NCI-H1105 (cell line): ENCODE results near the gene DECR2.
"Not testable (repeated sequence)": the region's sequence is repeated elsewhere in the genome, so short reads cannot be mapped to it uniquely, and the experiment has no call there.

ENCODE experiments used
- DNase-seq: peaks from one replicate; lab custom pipeline; 2025; lab: John Stamatoyannopoulos, UW

DECR2 gene, protein sequence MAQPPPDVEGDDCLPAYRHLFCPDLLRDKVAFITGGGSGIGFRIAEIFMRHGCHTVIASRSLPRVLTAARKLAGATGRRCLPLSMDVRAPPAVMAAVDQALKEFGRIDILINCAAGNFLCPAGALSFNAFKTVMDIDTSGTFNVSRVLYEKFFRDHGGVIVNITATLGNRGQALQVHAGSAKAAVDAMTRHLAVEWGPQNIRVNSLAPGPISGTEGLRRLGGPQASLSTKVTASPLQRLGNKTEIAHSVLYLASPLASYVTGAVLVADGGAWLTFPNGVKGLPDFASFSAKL

GRCh38 chr16:401468-402348 is at the start of gene DECR2:
Gene DECR2 (plus strand): TSS chr16:401885. CDS start chr16:401964, 79 bp downstream.
- DNase-seq = peak; percentile 78

DNA sequence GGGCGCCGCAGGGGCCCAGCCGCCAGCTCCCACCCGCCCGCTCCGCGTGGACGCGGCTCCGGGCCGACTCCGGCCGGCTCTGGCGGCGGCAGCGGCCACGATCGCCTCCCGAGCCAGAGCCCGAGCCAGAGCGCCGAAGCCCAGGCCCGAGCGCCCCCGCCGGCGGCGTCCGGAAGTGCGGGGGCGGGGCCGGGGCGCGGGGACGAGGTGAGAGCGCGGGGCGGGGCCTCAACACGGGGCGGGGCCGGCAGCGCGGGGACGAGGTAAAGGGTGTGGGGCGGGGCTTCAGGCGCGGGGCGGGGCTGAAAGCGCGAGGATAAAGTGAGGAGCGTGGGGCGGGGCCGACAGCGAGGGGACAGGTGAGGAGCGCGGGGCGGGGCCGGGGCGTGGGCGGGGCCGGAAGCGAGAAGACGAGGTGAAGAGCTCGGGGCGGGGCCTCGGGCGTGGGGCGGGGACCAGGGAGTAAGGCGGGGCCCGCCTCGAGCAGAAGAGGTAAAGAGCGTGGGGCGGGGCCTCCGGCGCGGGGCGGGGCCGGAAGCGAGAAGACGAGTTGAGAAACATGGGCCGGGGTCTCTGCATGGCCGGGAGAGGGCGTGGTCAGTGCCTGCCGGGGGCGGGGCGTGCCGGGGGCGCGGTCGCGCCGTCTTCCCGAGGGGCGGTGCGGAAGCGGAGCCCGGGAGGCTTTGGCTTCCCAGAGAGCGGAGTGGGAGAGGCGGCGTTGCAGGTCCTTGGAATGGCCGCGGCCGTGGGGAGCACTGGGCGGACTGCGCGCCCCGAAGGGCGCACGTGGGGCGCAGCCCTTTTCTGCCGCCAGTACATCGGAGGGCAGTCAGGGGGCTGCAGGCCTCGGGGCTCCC is 48.9 kb upstream of the DECR2 start, which contains the start of gene AXIN1:
Gene AXIN1 (minus strand): TSS at position 177 of the 857 bp plus-strand sequence. CDS start 5,698 bp downstream, outside the sequence.
- DNase-seq = peak; percentile 93

DNA sequence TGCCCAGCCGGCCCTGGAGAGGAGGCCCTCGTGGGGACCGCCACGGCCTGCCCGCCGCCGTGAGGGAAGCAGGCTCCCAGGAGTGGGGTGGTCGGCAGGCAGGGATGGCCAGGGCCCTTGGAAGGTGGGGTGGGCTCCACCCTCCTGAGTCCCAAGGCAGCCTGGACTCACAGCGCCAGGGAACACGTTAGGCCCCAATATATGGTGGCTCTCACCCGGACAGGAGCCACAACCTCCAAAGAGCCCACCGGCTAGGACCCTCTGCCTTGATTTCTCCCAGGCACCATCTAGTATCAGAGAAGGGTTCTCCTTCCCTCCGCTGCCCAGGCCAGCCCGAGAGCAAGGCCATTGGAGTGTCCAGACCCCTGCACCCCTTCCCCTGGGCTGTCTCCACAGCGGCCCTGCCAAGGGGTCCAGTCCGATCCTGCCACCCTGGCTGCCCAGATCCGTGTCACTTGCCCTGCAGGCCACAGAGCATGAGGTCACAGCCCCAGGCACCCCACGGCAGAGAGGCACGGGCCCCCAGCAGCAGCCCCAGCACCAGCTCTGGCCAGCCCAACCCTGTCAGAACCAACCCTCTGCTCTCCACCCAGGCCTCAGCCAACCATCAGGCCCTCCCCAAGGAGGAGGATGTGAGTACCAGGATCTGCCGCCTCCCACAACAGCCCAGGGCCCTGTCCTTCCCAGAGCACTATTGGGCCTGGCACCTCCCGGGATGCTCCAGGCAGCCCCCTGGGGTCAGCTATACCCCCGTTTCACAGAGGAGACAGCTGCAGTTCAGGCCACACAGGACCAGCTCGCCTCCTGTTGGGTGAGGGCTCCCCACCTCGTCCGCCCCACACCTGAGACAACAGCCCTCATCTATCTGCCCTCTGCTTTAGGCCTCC is 48.0 kb upstream of the DECR2 start:
- no peak for DNase-seq

- no peak for DNase-seq
Observed at GRCh38 chr16:354291-354881, 47.3 kb upstream of the DECR2 start.

GRCh38 chr16:354971-355461 is 46.7 kb upstream of the DECR2 start:
- no peak for DNase-seq

DNA sequence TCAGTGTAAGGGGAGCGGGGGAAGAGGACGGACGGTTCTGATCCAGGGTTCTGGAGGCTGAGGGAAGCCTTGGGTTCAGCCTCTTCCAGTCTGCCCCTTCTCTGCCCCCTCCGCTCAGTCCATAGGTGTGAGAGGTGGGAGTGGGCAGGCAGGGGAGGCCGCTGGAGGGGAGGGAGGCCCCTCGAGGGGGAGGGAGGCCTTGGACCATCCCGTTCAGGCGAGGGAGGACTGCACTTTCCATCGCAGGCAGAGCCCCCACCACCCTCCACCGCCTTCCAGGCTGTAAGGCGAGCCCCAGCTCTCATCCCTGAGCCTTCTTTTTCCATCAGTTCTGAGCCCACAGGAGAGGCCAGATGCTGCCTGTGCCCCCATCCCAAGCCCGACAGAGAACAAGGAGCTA is 44.9 kb upstream of the DECR2 start:
- no peak for DNase-seq

DNA sequence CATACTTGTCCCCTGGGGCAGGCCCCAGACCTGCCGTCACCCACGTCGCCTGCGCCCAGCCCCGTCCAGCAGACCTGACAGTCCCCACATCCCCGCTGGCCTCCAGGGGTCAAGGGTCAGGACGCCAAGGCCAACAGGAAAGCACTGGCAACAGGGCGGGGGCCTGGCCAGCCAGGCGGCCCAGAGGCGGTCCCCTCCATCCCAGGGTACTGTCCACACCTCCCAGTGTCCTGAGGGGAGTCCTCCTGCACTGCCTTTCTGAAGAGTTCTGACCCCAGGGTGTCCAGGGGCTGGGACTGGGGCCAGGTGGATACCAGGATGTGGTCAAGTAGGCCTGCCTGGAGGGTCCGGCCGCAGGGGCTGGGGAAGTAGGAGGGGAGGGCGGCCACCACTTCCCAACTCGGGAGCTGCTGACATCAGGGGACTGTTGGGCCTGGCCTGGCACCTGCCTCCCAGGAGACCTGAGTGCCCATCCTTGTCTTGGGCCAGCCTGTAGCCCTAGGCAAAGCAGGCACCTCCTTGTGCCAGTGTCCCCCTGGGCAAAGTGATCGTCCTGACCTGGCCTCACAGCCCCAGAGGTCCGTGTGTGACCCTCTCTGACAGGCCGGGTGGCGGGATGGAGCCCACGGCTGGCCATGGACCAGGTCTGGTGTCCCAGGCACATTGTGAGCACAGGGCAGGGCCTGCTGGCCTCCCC is 42.5 kb upstream of the DECR2 start:
- no peak for DNase-seq

- no peak for DNase-seq
Observed at GRCh38 chr16:359871-360697, 41.6 kb upstream of the DECR2 start.

- DNase-seq = no peak
Observed at GRCh38 chr16:360698-361336, 40.9 kb upstream of the DECR2 start.

- DNase-seq = no peak
Observed at GRCh38 chr16:361341-361871, 40.3 kb upstream of the DECR2 start.

GRCh38 chr16:361872-362701 is 39.6 kb upstream of the DECR2 start:
- DNase-seq = peak; percentile 58

- not testable (repeated sequence) for DNase-seq
Observed at GRCh38 chr16:362702-362999, 39.0 kb upstream of the DECR2 start.

DNA sequence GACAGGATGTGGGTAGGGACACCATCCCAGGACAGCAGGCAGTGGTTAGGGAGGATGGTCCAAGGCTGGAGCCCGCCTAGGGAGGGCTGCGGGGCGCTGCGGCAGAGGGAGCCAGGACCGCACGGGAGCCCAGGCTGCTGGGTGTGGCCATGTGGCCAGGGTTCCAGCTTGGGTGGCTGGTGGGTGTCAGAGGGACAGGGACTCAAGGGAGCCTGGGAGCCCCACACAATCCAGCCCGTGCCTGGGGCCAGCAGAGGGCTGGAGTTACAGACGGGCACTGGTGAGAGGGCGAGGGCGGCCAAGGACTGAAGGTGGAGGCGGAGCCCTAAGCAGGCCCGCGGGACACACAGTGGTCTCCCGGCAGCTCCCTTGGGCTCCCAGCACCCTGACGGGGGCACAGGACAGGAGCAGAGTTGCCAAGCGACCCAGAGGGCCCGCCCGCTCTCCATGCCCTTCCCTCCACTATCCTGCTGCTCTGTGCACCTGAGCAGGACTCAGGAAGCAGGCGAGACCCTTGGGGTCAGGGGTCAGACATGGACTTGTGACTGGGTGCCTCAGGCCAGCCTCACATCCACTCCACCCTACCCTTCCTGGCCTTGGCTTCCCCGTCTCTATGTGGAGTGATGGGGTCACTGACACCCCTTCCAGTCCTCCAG is 38.4 kb upstream of the DECR2 start:
- DNase-seq = no peak

- no peak for DNase-seq
Observed at GRCh38 chr16:363766-364490, 37.8 kb upstream of the DECR2 start.

GRCh38 chr16:364595-365491 is 36.8 kb upstream of the DECR2 start:
- DNase-seq = no peak
